Coronary artery (tissue), 2 donors: ENCODE data around the gene DMPK.
"Not testable (repeated sequence)": the region's sequence is repeated elsewhere in the genome, so short reads cannot be mapped to it uniquely, and the experiment has no call there.

Source experiments
- DNase-seq: peaks from one replicate; pipeline ENCODE4 v3.0.0-alpha.2; 2017; ENCODE audit warnings: low spot score
- H3K27ac ChIP-seq, 2 donors: fragments of 200-600 bp; sonication (generic); one replicate each; pipeline ENCODE4 v1.5.1; 2016 to 2019
- H3K4me3 ChIP-seq: fragments of 200-600 bp; sonication (generic); 2 replicates; pipeline ENCODE4 v1.5.1; 2016; ENCODE audit warnings: mild to moderate bottlenecking, moderate library complexity
- CTCF ChIP-seq: fragments of 200-600 bp; sonication (generic); IDR thresholded peaks from one replicate; pipeline ENCODE4 v1.5.1; 2019; ENCODE audit warnings: antibody characterized with exemption

Gene DMPK

GRCh38 chr19:45757695-45758094, 24.6 kb downstream of the DMPK start:
- Histone ChIP-seq H3K4me3 (no peak overlapping the region), H3K27ac (no peak overlapping the region)
- no peak for DNase-seq
- TF ChIP-seq CTCF: no peak

GRCh38 chr19:45754323-45754722, 28.0 kb downstream of the DMPK start:
- Histone ChIP-seq H3K4me3 (no peak overlapping the region), H3K27ac (no peak overlapping the region)
- no peak for DNase-seq
- no peak for TF ChIP-seq CTCF

- H3K27ac ChIP-seq: no peak overlapping the region
- TF ChIP-seq CTCF: no peak
- DNase-seq: no peak
- H3K4me3 ChIP-seq: no peak overlapping the region
Measured at GRCh38 chr19:45753548-45753947, 28.7 kb downstream of the DMPK start.

- no peak overlapping the region for H3K4me3 ChIP-seq
- DNase-seq: no peak
- no peak for TF ChIP-seq CTCF
- H3K27ac ChIP-seq: no peak overlapping the region
Measured at GRCh38 chr19:45752639-45753038, 29.7 kb downstream of the DMPK start.

- not testable (repeated sequence) for DNase-seq, H3K4me3 ChIP-seq, H3K27ac ChIP-seq
Measured at GRCh38 chr19:45751483-45751882, 30.8 kb downstream of the DMPK start.

GRCh38 chr19:45747513-45747912, 34.8 kb downstream of the DMPK start:
- no peak for DNase-seq
- no peak overlapping the region for H3K4me3 ChIP-seq
- TF ChIP-seq CTCF: no peak

GRCh38 chr19:45746866-45747265, 35.4 kb downstream of the DMPK start:
- TF ChIP-seq CTCF: no peak
- DNase-seq: no peak
- H3K27ac ChIP-seq: no peak overlapping the region
- H3K4me3 ChIP-seq: no peak overlapping the region

More at GRCh38 chr19:45747513-45747912, 34.8 kb downstream of the DMPK start:
- H3K27ac ChIP-seq: no peak overlapping the region

- TF ChIP-seq CTCF: no peak
- no peak overlapping the region for H3K27ac ChIP-seq
Measured at GRCh38 chr19:45745606-45746005, 36.7 kb downstream of the DMPK start.

More at GRCh38 chr19:45745606-45746005, 36.7 kb downstream of the DMPK start:
- no peak for DNase-seq
- no peak overlapping the region for H3K4me3 ChIP-seq
